ENCODE results near the gene KRT82. TPM values are rescaled to one million over a fixed set of nuclear protein-coding genes. Genes with fewer than 3 reads are reported as not detected.

Gene KRT82
- total RNA-seq, 1 experiment from 2014 or later = not detected

GRCh38 chr12:52369809-52370208, 36.3 kb downstream of the KRT82 start:
- Histone ChIP-seq H3K79me1 (ENCODE audit: insufficient read depth, low read depth, low read length, poor library complexity, severe bottlenecking) (no peaks in the 10 kb centered on the region), H3K18ac (ENCODE audit: insufficient read length, low read depth, low read length) (no peak overlapping the region), H2BK12ac (ENCODE audit: insufficient read length, low read depth, low read length) (no peak overlapping the region), H3T11ph (ENCODE audit: low read length) (no peak overlapping the region), H3K4ac (ENCODE audit: low read depth, low read length) (no peak overlapping the region), H2AK5ac (ENCODE audit: insufficient read length, low read length) (no peak overlapping the region), H4K20me1 (ENCODE audit: control insufficient read depth, insufficient read depth, insufficient read length) (no peaks in the 10 kb centered on the region), H3K9me3 (ENCODE audit: control insufficient read depth, low read depth, low read length) (no peaks in the 10 kb centered on the region), H4K8ac (replicated peaks; ENCODE audit: insufficient read length, low read depth, low read length) (no peak overlapping the region), H4K91ac (ENCODE audit: insufficient read length, low read depth, low read length) (no peak overlapping the region), H2BK120ac (ENCODE audit: low read depth, low read length, poor library complexity, severe bottlenecking) (no peak overlapping the region), H3K27ac (ENCODE audit: insufficient read length, low read depth, low read length) (no peak overlapping the region), H2BK5ac (ENCODE audit: insufficient read length, low read length) (no peak overlapping the region), H3K4me2 (ENCODE audit: insufficient read depth, insufficient read length, low read length) (no peak overlapping the region), H3K9ac (ENCODE audit: extremely low read depth, insufficient read length, low read length) (no peak overlapping the region), H3K23ac (ENCODE audit: insufficient read length, low read depth, low read length) (no peak overlapping the region), H2BK15ac (ENCODE audit: low read depth, low read length) (no peak overlapping the region), H3K4me1 (ENCODE audit: insufficient read depth, low read length) (no peaks in the 10 kb centered on the region), H2BK20ac (ENCODE audit: low read depth, low read length, poor library complexity, severe bottlenecking) (no peak overlapping the region), H2AFZ (ENCODE audit: low read length) (no peak overlapping the region), H3K79me2 (ENCODE audit: insufficient read depth, low read length) (no peaks in the 10 kb centered on the region), H3K14ac (ENCODE audit: insufficient read depth, low read length) (no peak overlapping the region), H4K5ac (ENCODE audit: insufficient read length, low read depth, low read length) (no peak overlapping the region), H3K23me2 (ENCODE audit: insufficient read length, low read depth, low read length, poor library complexity, severe bottlenecking) (no peaks in the 10 kb centered on the region), H3K27me3 (ENCODE audit: insufficient read depth, low read length) (no peaks in the 10 kb centered on the region), H3K56ac (ENCODE audit: insufficient read length, low read depth, low read length) (no peak overlapping the region)
- no CpG with 5 or more reads among the region's 6 CpGs for WGBS (ENCODE audit: extremely low coverage, insufficient read length, low lambda C conversion rate)
- H3K27ac Mint-ChIP-seq = no peak overlapping the region
- no peak overlapping the region for H3K4me3 Mint-ChIP-seq
- no peak for TF ChIP-seq CTCF (conservative IDR thresholded peaks at IDR 0.05)
- no peaks in the 10 kb centered on the region for H3K9me3 Mint-ChIP-seq
- H3K36me3 Mint-ChIP-seq (ENCODE audit: insufficient read depth in 1 of 3, low read depth in 3 of 3) = no peaks in the 10 kb centered on the region
- no peak for DNase-seq
- peaks cover 0 to 11% of the 10 kb centered on the region in 2 experiments; a peak in 2 of 4 replicates for H3K4me1 Mint-ChIP-seq
- H3K27me3 Mint-ChIP-seq (ENCODE audit: low read depth) = peaks cover 10% of the 10 kb centered on the region
